CD14-positive monocyte (primary cell): ENCODE results near the gene TREM2. TPM values are rescaled to one million over a fixed set of nuclear protein-coding genes. Genes with fewer than 3 reads are reported as not detected.
A peak's percentile ranks its signal among the peaks of the same experiment; 100 is the strongest.
"Not testable (repeated sequence)": the region's sequence is repeated elsewhere in the genome, so short reads cannot be mapped to it uniquely, and the experiment has no call there.

ENCODE experiments used
- DNase-seq, 3 donors: peaks; one replicate each; pipeline ENCODE4 v3.0.0-alpha.2; 2011 to 2022
- H2AFZ ChIP-seq: 2 replicates; pipeline ENCODE4 v1.6.0; 2012; ENCODE audit warnings: mild to moderate bottlenecking, low read depth, low read length, inconsistent platforms; ENCODE audit not compliant: insufficient read depth, poor library complexity, severe bottlenecking
- H3K27ac ChIP-seq, 2 donors: 1 replicate in 1 of 2; 2 replicates in 1 of 2; pipeline ENCODE4 v1.5.1; 2012 to 2013; ENCODE audit warnings: low read length in 2 of 2, control low read depth in 1 of 2, inconsistent platforms in 1 of 2, low read depth in 1 of 2, mild to moderate bottlenecking in 1 of 2
- H3K27me3 ChIP-seq, 2 donors: one replicate each; pipeline versions ENCODE4 v1.6.0 to v1.6.1; 2011 to 2013; ENCODE audit warnings: low read length in 2 of 2; ENCODE audit not compliant: control insufficient read depth in 2 of 2, insufficient read depth in 2 of 2
- H3K36me3 ChIP-seq, 2 donors: replicated peaks in 1 of 2; 1 replicate in 1 of 2; 2 replicates in 1 of 2; pipeline versions ENCODE4 v1.5.1 to v1.6.1; 2012 to 2013; ENCODE audit warnings: low read length in 2 of 2, control low read depth in 1 of 2, inconsistent platforms in 1 of 2, mild to moderate bottlenecking in 1 of 2; ENCODE audit not compliant: insufficient read depth in 2 of 2, control insufficient read depth in 1 of 2
- H3K4me1 ChIP-seq, 2 donors: 1 replicate in 1 of 2; 2 replicates in 1 of 2; pipeline versions ENCODE4 v1.5.1 to v1.6.1; 2012 to 2013; ENCODE audit warnings: low read length in 2 of 2, control low read depth in 1 of 2, inconsistent platforms in 1 of 2, mild to moderate bottlenecking in 1 of 2, moderate library complexity in 1 of 2; ENCODE audit not compliant: insufficient read depth in 2 of 2, control insufficient read depth in 1 of 2
- H3K4me2 ChIP-seq: replicated peaks from 2 replicates; pipeline ENCODE3; 2012; ENCODE audit warnings: low read length, moderate library complexity, mild to moderate bottlenecking; ENCODE audit not compliant: poor library complexity, severe bottlenecking; ENCODE audit errors: extremely low read depth
- H3K4me3 ChIP-seq, 3 experiments: fragments of 200-600 bp in 1 of 3; sonication (generic) in 1 of 3; replicated peaks in 1 of 3; 1 replicate in 2 of 3; 2 replicates in 1 of 3; pipeline ENCODE4 v1.5.1; 2011 to 2013; ENCODE audit warnings: low read length in 3 of 3, mild to moderate bottlenecking in 3 of 3, control low read depth in 2 of 3, low read depth in 2 of 3, inconsistent platforms in 1 of 3, moderate library complexity in 1 of 3
- H3K79me2 ChIP-seq: 2 replicates; pipeline ENCODE4 v1.6.0; 2012; ENCODE audit warnings: mild to moderate bottlenecking, control low read depth, inconsistent platforms, low read length, moderate library complexity; ENCODE audit not compliant: insufficient read depth
- H3K9ac ChIP-seq: 2 replicates; pipeline ENCODE4 v1.6.0; 2017; ENCODE audit warnings: low read length, mild to moderate bottlenecking; ENCODE audit not compliant: insufficient read depth, poor library complexity, severe bottlenecking
- H3K9me3 ChIP-seq, 2 donors: replicated peaks in 1 of 2; 1 replicate in 1 of 2; 2 replicates in 1 of 2; pipeline versions ENCODE4 v1.5.1 to v1.6.1; 2012 to 2013; ENCODE audit warnings: low read length in 2 of 2, control low read depth in 1 of 2; ENCODE audit not compliant: control insufficient read depth in 1 of 2, insufficient read depth in 1 of 2
- H4K20me1 ChIP-seq: 2 replicates; pipeline ENCODE4 v1.6.0; 2012; ENCODE audit warnings: mild to moderate bottlenecking, low read length, control low read depth, moderate library complexity; ENCODE audit not compliant: insufficient read depth
- H3K27ac Mint-ChIP-seq, 7 donors: one replicate each; pipeline ENCODE4 v1.8.0; 2020; ENCODE audit warnings: mild to moderate bottlenecking in 7 of 7, mixed read lengths in 7 of 7, moderate library complexity in 6 of 7, inconsistent platforms in 2 of 7
- H3K27me3 Mint-ChIP-seq, 3 donors: one replicate each; pipeline ENCODE4 v1.8.0; 2021 to 2022; ENCODE audit warnings: low read depth in 3 of 3, mild to moderate bottlenecking in 3 of 3, mixed read lengths in 3 of 3, moderate library complexity in 3 of 3, inconsistent platforms in 1 of 3
- H3K36me3 Mint-ChIP-seq, 2 donors: one replicate each; pipeline ENCODE4 v1.8.0; 2020; ENCODE audit warnings: mixed read lengths in 2 of 2, inconsistent platforms in 1 of 2, mild to moderate bottlenecking in 1 of 2
- H3K4me1 Mint-ChIP-seq: one replicate; pipeline ENCODE4 v1.8.0; 2020; ENCODE audit warnings: mild to moderate bottlenecking, mixed read lengths
- H3K4me3 Mint-ChIP-seq, 2 donors: one replicate each; pipeline ENCODE4 v1.8.0; 2020; ENCODE audit warnings: mild to moderate bottlenecking in 2 of 2, mixed read lengths in 2 of 2, moderate library complexity in 1 of 2
- H3K9me3 Mint-ChIP-seq, 7 donors: one replicate each; pipeline ENCODE4 v1.8.0; 2020 to 2022; ENCODE audit warnings: mixed read lengths in 7 of 7, mild to moderate bottlenecking in 6 of 7, moderate library complexity in 6 of 7, inconsistent platforms in 2 of 7
- WGBS: methylation state at CpG from one replicate; pipeline ENCODE4 v1.1.5; 2013; ENCODE audit warnings: missing lambda C conversion rate; ENCODE audit not compliant: insufficient coverage; 5-methylcytosine and 5-hydroxymethylcytosine counted together
- intact Hi-C, 2 donors: fragments of 100-400 bp; cut with micrococcal nuclease; formaldehyde crosslinking; loops; one replicate each; pipeline versions ENCODE4 v1.15.0 to v1.15.1; 2023
- polyA plus RNA-seq, 3 donors: library from polyadenylated mRNA; depleted of rRNA in 1 of 3; unstranded in 2 of 3; stranded (reverse) in 1 of 3; fragments of 300-500 nt in 2 of 3; fragments of >200 nt in 1 of 3; fragmentation: Illumina TruSeq in 2 of 3; gene quantifications; 1 replicate in 2 of 3; 2 replicates in 1 of 3; pipeline ENCODE4 v1.2.3, GENCODE V29; 2012 to 2021
- TF ChIP-seq, protein P1 (sequence below): fragments of 200-600 bp; IDR thresholded peaks from one replicate; pipeline ENCODE4 v1.8.0; 2022; ENCODE audit warnings: antibody characterized with exemption, mild to moderate bottlenecking

TREM2 gene
- polyA plus RNA-seq, 3 donors: 0.54 to 0.78 (median 0.56) TPM

DNA sequence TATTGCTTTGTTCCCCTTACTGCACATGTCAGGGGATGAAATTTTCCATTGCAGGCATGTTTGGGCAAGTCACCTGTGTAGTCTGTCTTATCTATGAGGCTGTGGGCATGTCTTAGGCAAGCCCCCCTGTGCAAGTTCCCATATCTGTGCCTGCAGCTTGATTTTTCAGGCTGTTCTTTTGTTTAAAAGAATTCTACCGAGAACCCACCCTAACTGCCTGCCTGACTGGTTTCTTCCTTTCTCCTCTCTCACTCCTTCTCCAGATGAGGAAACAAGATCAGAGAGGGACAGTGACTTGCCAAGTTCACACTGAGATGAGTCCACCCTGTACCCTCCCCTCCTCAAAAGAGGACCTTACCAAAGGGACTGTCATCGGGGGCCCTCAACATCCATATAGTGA lies 27.1 kb upstream of the TREM2 start:
- peaks cover 11 to 17% (median 14%) of the 10 kb centered on the region in 7 donors for H3K9me3 Mint-ChIP-seq
- intact Hi-C loops: loop anchor here (5.0 to 10.0 kb wide), 2 partner anchors 37 to 95 kb away; partner anchors contain the start of genes TREM1 (in 1 of the 2) and TREML4 (in 1 of the 2)
- WGBS: 88% methylated on average over 1 of the region's 2 CpGs
- peaks cover 13 to 19% of the 10 kb centered on the region in 2 donors for H3K36me3 Mint-ChIP-seq
- peaks cover 53% of the 10 kb centered on the region for H3K4me1 Mint-ChIP-seq
- no peak overlapping the region for H3K4me3 ChIP-seq
- no peak overlapping the region for H3K27ac ChIP-seq
- H3K9me3 ChIP-seq: peaks cover 14 to 15% of the 10 kb centered on the region in 2 donors
- H3K36me3 ChIP-seq: no peaks in the 10 kb centered on the region
- H3K9ac ChIP-seq: no peak overlapping the region
- TF ChIP-seq, protein P1, sequence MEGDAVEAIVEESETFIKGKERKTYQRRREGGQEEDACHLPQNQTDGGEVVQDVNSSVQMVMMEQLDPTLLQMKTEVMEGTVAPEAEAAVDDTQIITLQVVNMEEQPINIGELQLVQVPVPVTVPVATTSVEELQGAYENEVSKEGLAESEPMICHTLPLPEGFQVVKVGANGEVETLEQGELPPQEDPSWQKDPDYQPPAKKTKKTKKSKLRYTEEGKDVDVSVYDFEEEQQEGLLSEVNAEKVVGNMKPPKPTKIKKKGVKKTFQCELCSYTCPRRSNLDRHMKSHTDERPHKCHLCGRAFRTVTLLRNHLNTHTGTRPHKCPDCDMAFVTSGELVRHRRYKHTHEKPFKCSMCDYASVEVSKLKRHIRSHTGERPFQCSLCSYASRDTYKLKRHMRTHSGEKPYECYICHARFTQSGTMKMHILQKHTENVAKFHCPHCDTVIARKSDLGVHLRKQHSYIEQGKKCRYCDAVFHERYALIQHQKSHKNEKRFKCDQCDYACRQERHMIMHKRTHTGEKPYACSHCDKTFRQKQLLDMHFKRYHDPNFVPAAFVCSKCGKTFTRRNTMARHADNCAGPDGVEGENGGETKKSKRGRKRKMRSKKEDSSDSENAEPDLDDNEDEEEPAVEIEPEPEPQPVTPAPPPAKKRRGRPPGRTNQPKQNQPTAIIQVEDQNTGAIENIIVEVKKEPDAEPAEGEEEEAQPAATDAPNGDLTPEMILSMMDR: no peak
- no peak overlapping the region for H3K4me3 Mint-ChIP-seq
- H2AFZ ChIP-seq: no peak overlapping the region
- H3K79me2 ChIP-seq: no peaks in the 10 kb centered on the region
- peaks cover 49% of the 10 kb centered on the region in 2 donors for H3K4me1 ChIP-seq
- H4K20me1 ChIP-seq: no peaks in the 10 kb centered on the region
- H3K4me2 ChIP-seq: no peak overlapping the region
- H3K27me3 Mint-ChIP-seq: peaks cover 0 to 2% (median 1%) of the 10 kb centered on the region in 3 donors
- no peak overlapping the region for H3K27ac Mint-ChIP-seq
- H3K27me3 ChIP-seq: no peaks in the 10 kb centered on the region
- no peak for DNase-seq

DNA sequence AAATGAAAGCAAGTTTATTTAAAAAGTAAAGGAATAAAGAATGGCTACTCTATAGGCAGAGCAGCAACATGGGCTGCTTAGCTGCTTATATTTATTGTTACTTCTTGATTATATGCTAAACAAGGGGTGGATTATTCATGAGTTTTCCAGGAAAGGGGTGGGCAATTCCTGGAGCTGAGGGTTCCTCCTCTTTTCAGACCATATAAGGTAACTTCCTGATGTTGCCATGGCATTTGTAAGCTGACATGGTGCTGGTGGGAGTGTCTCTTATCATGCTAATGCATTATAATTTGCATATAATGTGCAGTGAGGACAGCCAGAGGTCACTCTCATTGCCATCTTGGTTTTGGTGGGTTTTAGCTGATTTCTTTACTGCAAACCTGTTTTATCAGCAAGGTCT lies 26.1 kb upstream of the TREM2 start:
- H3K4me3 ChIP-seq, H3K27me3 ChIP-seq, H4K20me1 ChIP-seq, H3K27ac Mint-ChIP-seq, H3K79me2 ChIP-seq, H3K36me3 ChIP-seq, H3K9ac ChIP-seq, H3K4me2 ChIP-seq, H3K27ac ChIP-seq, H2AFZ ChIP-seq, H3K27me3 Mint-ChIP-seq, H3K4me3 Mint-ChIP-seq: not testable (repeated sequence)
- Mint-ChIP-seq H3K36me3 (peaks cover 7 to 10% of the 10 kb centered on the region in 2 donors), H3K9me3 (peaks cover 11 to 17% (median 14%) of the 10 kb centered on the region in 7 donors), H3K4me1 (peaks cover 61% of the 10 kb centered on the region)
- peaks cover 57% of the 10 kb centered on the region in 2 donors for H3K4me1 ChIP-seq
- intact Hi-C loops: loop anchor here (5.0 to 10.0 kb wide), 2 partner anchors 38 to 96 kb away; partner anchors contain the start of genes TREM1 (in 1 of the 2) and TREML4 (in 1 of the 2)
- peak in 1 of 3 donors; percentile 21 for DNase-seq
- peaks cover 14 to 15% of the 10 kb centered on the region in 2 donors for H3K9me3 ChIP-seq
